ENCODE measurements around the gene HGFAC.
A peak's percentile ranks its signal among the peaks of the same experiment; 100 is the strongest.

Gene HGFAC

DNA sequence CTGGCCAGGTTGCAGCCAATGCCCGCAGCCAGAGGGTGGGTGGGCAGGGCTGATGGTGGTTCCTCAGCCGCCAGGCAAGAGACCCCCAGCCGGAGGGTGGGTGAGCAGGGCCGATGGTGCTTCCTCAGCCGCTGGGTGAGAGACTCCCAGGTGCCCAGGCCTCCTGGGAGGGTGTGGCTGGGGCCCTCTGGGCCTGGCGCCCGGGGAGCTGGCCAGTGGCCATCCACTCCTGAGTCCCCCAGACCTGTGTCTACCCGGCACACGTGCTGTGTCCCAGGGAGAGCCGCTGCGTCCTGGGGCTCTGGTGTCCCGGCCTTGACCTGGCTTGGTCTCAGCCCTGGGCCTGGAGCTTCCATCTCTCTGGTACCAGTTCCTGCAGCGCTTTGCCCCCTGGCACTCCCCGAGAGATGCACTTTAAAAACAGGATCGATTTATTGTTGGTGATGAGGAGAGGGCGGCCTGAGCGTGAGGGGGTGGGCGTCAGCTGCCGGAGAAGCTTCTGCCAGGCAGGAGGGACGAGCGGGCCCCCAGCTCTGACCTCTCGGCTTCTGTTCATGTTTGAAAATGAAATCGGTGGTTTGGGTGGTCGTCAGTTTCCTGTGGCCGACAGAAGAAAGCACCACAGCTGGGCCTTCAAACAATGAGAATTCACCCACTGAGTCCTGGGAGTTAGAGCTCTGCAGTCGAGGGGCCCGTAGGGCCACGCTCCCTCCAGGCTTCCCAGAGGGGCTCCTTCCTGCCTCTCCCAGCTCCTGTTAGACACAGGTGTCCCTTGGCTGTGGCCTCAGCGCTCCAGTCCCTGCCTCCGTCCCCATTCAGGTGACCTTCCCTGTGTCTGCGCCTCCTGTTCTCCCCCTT is 27.8 kb downstream of the HGFAC start:
- no peaks in the 10 kb centered on the region for H3K9me3 ChIP-seq (ENCODE audit: severe bottlenecking)
- no peak overlapping the region for H3K4me3 ChIP-seq (ENCODE audit: severe bottlenecking)
- peaks cover 15% of the 10 kb centered on the region for H3K27me3 ChIP-seq (ENCODE audit: insufficient read depth, poor library complexity, severe bottlenecking)
- no peak overlapping the region for H3K27ac ChIP-seq (ENCODE audit: poor library complexity, severe bottlenecking)
- no peaks in the 10 kb centered on the region for H3K36me3 ChIP-seq (ENCODE audit: low read depth)
- no peak for DNase-seq (ENCODE audit: low spot score)
- H3K4me1 ChIP-seq (ENCODE audit: insufficient read depth, poor library complexity, severe bottlenecking), result peaks cover 4% of the 10 kb centered on the region
- TF ChIP-seq CTCF (IDR thresholded peaks at IDR 0.05; ENCODE audit: poor library complexity, severe bottlenecking), result no peak
- no peak for ATAC-seq (ENCODE audit: low read depth)

DNA sequence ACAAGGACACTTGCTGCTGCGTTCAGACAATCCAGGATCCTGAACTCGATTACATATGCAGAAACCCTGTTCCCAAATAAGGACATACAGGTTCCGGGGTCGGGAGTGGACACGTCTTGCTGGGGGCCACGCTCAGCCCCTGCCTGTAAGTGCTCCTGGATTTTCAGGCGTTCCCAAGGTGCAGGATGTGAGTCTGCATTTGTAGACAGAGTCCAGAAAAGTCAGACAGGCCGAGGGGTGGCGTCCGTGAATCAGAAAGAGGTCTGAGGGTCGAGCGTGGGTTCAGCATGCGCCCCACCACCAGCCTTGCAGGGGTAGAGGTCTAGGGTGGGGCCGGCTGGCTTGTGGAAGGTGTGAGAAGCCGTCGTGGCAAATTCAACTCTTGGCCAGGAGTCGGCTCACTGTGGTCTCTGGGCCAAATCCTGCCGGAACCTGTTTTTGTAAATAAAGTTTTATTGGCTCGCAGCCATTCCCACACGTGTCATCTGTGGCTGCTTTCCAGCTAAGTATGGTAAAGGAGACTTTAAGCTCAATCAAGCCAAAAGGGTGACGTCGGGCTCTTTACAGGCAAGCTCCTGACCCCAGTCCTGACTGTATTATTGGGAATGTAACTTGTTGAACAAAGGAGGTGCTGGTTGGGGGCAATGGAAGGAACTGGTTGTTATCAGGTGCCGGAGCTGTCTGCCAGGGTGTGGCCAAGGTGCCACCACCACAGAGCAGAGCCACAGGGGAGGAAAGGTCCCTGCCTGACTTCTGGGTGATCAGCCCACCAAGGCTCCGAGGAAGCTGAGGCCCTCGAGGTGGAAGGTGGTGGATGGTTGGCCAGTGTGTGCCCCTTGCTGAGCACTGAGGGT is 28.7 kb downstream of the HGFAC start:
- Histone ChIP-seq H3K27me3 (ENCODE audit: insufficient read depth, poor library complexity, severe bottlenecking) (peaks cover 8% of the 10 kb centered on the region), H3K9me3 (ENCODE audit: severe bottlenecking) (no peaks in the 10 kb centered on the region), H3K4me3 (ENCODE audit: severe bottlenecking) (no peak overlapping the region), H3K36me3 (ENCODE audit: low read depth) (no peaks in the 10 kb centered on the region), H3K4me1 (ENCODE audit: insufficient read depth, poor library complexity, severe bottlenecking) (peaks cover 4% of the 10 kb centered on the region), H3K27ac (ENCODE audit: poor library complexity, severe bottlenecking) (no peak overlapping the region)
- ATAC-seq (ENCODE audit: low read depth), result peak; percentile 19; the same call in 2 of the 3 replicates
- no peak for TF ChIP-seq CTCF (IDR thresholded peaks at IDR 0.05; ENCODE audit: poor library complexity, severe bottlenecking)
- no peak for DNase-seq (ENCODE audit: low spot score)

GRCh38 chr4:3471098-3471760 is 29.5 kb downstream of the HGFAC start:
- peaks cover 8% of the 10 kb centered on the region for H3K27me3 ChIP-seq (ENCODE audit: insufficient read depth, poor library complexity, severe bottlenecking)
- H3K4me3 ChIP-seq (ENCODE audit: severe bottlenecking), result no peak overlapping the region
- DNase-seq (ENCODE audit: low spot score) (no peak), ATAC-seq (ENCODE audit: low read depth) (no peak)
- H3K36me3 ChIP-seq (ENCODE audit: low read depth), result no peaks in the 10 kb centered on the region
- no peak for TF ChIP-seq CTCF (IDR thresholded peaks at IDR 0.05; ENCODE audit: poor library complexity, severe bottlenecking)
- no peaks in the 10 kb centered on the region for H3K9me3 ChIP-seq (ENCODE audit: severe bottlenecking)
- no peak overlapping the region for H3K27ac ChIP-seq (ENCODE audit: poor library complexity, severe bottlenecking)
- peaks cover 4% of the 10 kb centered on the region for H3K4me1 ChIP-seq (ENCODE audit: insufficient read depth, poor library complexity, severe bottlenecking)

DNA sequence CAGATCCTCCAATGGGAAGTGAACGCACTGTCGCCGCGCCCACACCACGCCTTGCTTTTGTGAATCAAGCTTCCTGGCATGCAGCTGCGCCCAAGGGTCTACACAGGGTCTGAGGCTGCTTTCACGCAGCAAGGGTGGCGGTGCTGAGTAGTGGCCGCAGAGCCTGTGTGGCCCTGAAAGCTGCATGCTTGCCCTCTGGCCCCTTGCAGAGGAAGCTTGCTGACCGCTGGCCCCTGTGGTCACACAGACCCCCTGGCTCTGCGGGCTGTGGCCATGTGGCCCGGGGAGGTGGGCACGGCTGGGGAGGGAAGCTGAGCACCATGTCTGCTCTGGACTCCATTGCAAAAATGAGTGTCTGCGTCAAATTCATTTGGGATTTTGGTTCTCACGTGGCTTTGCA is 30.1 kb downstream of the HGFAC start:
- no peak overlapping the region for H3K27ac ChIP-seq (ENCODE audit: poor library complexity, severe bottlenecking)
- no peak overlapping the region for H3K4me3 ChIP-seq (ENCODE audit: severe bottlenecking)
- peaks cover 8% of the 10 kb centered on the region for H3K27me3 ChIP-seq (ENCODE audit: insufficient read depth, poor library complexity, severe bottlenecking)
- DNase-seq (ENCODE audit: low spot score) (no peak), ATAC-seq (ENCODE audit: low read depth) (no peak)
- no peaks in the 10 kb centered on the region for H3K36me3 ChIP-seq (ENCODE audit: low read depth)
- H3K9me3 ChIP-seq (ENCODE audit: severe bottlenecking), result no peaks in the 10 kb centered on the region
- H3K4me1 ChIP-seq (ENCODE audit: insufficient read depth, poor library complexity, severe bottlenecking), result peaks cover 4% of the 10 kb centered on the region
- no peak for TF ChIP-seq CTCF (IDR thresholded peaks at IDR 0.05; ENCODE audit: poor library complexity, severe bottlenecking)
